Neutrophil (primary cell): Measurements from ENCODE around the gene PLPP6.

Experiments
- H3K27ac ChIP-seq: fragments of 200-600 bp; sonication (generic); 2 replicates; pipeline ENCODE4 v1.5.1; 2016; ENCODE audit warnings: mild to moderate bottlenecking, moderate library complexity
- H3K27me3 ChIP-seq: fragments of 200-600 bp; sonication (generic); 2 replicates; pipeline ENCODE4 v1.6.0; 2016; ENCODE audit warnings: mild to moderate bottlenecking
- H3K36me3 ChIP-seq: fragments of 200-600 bp; sonication (generic); 2 replicates; pipeline ENCODE4 v1.5.1; 2017
- H3K4me1 ChIP-seq, 2 experiments: fragments of 200-600 bp in 1 of 2; sonication (generic) in 1 of 2; 1 replicate in 1 of 2; 2 replicates in 1 of 2; pipeline versions ENCODE4 v1.5.1 to v1.6.1; 2013 to 2016; ENCODE audit warnings: low read depth in 1 of 2, low read length in 1 of 2, mild to moderate bottlenecking in 1 of 2, moderate library complexity in 1 of 2; ENCODE audit not compliant: control insufficient read depth in 1 of 2, insufficient read depth in 1 of 2
- H3K4me3 ChIP-seq, 2 experiments: fragments of 200-600 bp in 1 of 2; sonication (generic) in 1 of 2; 1 replicate in 1 of 2; 2 replicates in 1 of 2; pipeline ENCODE4 v1.5.1; 2013 to 2016; ENCODE audit warnings: low read depth in 1 of 2, low read length in 1 of 2, mild to moderate bottlenecking in 1 of 2, moderate library complexity in 1 of 2
- H3K9me3 ChIP-seq: fragments of 200-600 bp; sonication (generic); 2 replicates; pipeline ENCODE4 v1.5.1; 2016
- TF ChIP-seq, protein P1 (sequence below): fragments of 200-600 bp; sonication (generic); IDR thresholded peaks from 2 replicates; pipeline ENCODE4 v1.5.1; 2016; ENCODE audit warnings: antibody characterized with exemption

The PLPP6 gene

DNA sequence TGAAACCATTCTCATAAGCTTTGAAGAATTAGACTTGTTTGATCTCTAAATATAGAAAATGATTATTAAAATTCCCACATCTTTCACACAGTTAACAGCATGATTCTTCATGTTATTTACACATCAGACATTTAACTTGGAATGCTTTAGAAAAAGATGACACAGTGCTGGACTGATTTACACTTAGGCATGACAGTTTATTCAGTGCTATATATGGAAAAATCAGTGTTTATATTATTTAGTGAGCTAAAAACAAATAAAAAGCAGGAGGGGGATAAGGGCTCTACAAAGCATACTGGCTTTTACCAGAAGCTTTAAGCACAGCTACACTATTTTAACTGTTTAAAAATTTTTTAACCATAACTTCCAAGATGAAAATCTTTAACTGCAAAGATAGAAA is 47.3 kb downstream of the PLPP6 start:
- Histone ChIP-seq H3K4me3 (no peak overlapping the region), H3K36me3 (peaks cover 14% of the 10 kb centered on the region), H3K27me3 (no peaks in the 10 kb centered on the region), H3K9me3 (no peaks in the 10 kb centered on the region), H3K4me1 (no peaks in the 10 kb centered on the region), H3K27ac (no peak overlapping the region)
- TF ChIP-seq, protein P1, sequence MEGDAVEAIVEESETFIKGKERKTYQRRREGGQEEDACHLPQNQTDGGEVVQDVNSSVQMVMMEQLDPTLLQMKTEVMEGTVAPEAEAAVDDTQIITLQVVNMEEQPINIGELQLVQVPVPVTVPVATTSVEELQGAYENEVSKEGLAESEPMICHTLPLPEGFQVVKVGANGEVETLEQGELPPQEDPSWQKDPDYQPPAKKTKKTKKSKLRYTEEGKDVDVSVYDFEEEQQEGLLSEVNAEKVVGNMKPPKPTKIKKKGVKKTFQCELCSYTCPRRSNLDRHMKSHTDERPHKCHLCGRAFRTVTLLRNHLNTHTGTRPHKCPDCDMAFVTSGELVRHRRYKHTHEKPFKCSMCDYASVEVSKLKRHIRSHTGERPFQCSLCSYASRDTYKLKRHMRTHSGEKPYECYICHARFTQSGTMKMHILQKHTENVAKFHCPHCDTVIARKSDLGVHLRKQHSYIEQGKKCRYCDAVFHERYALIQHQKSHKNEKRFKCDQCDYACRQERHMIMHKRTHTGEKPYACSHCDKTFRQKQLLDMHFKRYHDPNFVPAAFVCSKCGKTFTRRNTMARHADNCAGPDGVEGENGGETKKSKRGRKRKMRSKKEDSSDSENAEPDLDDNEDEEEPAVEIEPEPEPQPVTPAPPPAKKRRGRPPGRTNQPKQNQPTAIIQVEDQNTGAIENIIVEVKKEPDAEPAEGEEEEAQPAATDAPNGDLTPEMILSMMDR = no peak

DNA sequence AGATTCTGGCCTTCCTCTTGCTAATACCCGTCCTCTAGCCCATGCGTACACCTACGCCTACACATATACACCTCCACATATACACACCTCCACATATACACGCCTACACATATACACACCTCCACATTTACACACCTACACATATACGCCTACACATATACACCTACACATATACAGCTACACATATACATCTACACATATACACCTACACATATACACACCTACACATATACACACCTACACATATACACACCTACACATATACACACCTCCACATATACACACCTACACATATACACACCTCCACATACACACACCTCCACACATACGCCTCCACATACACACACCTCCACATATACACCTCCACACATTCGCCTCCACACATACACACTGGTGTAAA is 51.8 kb downstream of the PLPP6 start:
- H3K4me3 ChIP-seq = no peak overlapping the region
- no peak overlapping the region for H3K27ac ChIP-seq
- peaks cover 42% of the 10 kb centered on the region for H3K36me3 ChIP-seq

DNA sequence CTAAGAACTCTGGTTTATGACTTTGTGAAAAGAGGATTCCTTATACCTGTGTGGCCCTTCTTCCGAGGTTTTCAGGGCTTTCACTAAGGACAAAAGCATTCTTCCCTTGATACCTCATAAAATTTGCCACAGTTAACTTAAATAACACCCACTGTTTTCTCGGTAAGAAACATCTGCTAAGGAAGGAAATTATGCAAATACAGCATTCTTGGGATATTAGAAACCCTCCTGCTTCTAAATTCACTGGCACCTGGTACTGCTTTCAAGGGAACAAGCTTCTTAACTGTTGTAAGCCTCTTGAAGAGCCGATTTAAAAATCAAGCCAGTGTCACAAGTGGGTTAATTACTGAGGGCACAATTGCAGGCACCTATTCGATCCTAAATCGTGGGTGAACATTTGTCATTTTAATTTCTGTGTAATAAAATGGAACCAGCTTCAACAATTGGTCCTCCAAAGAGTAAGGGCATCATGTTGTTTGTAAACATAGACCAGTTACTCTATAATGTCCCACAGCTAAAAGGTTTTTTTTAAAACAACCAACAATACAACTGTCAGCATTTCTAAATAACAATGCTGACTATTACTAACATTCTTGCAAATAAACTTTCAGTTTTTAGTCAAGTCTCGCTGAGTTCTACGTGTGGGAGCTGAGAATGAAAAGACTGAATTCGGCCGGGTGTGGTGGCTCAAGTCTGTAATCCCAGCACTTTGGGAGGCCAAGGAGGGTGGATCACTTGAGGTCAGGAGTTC is 52.3 kb downstream of the PLPP6 start:
- H3K9me3 ChIP-seq = no peaks in the 10 kb centered on the region
- no peak overlapping the region for H3K4me3 ChIP-seq
- TF ChIP-seq, protein P1 = no peak
- H3K27me3 ChIP-seq = no peaks in the 10 kb centered on the region
- H3K27ac ChIP-seq = no peak overlapping the region
- no peaks in the 10 kb centered on the region for H3K4me1 ChIP-seq
- peaks cover 44% of the 10 kb centered on the region for H3K36me3 ChIP-seq

More for the DNA sequence above, 51.8 kb downstream of the PLPP6 start:
- TF ChIP-seq, protein P1 = no peak
- H3K4me1 ChIP-seq = no peaks in the 10 kb centered on the region
- no peaks in the 10 kb centered on the region for H3K27me3 ChIP-seq
- H3K9me3 ChIP-seq = no peaks in the 10 kb centered on the region
